T-cell (primary cell): ENCODE measurements around the gene SLC39A11. TPM values are rescaled to one million over a fixed set of nuclear protein-coding genes. Genes with fewer than 3 reads are reported as not detected.
"Not testable (repeated sequence)": the region's sequence is repeated elsewhere in the genome, so short reads cannot be mapped to it uniquely, and the experiment has no call there.

Source experiments
- ATAC-seq, 4 experiments: fragments of 200-7000 bp in 3 of 4; fragments of 150-1000 bp in 1 of 4; cut with Tn5 transposase; replicated peaks in 1 of 4; 1 replicate in 3 of 4; 2 replicates in 1 of 4; pipeline ENCODE4 v1.10.0; 2021; ENCODE audit warnings: moderate library complexity in 3 of 4, mild to moderate bottlenecking in 2 of 4, moderate number of reproducible peaks in 1 of 4
- CTCF ChIA-PET, 2 donors: fragments of 300-600 bp; sonication (Branson Sonifier 250); formaldehyde crosslinking; loops; one replicate each; lab custom pipeline; 2022; ENCODE audit warnings: antibody characterized with exemption in 2 of 2; lab: Charles Lee
- POLR2A ChIA-PET, 2 donors: fragments of 300-600 bp; sonication (Branson Sonifier 250); formaldehyde crosslinking; loops; one replicate each; lab custom pipeline; 2022; ENCODE audit warnings: antibody characterized with exemption in 2 of 2; lab: Charles Lee
- DNase-seq, 35 experiments: peaks; one replicate each; pipeline versions ENCODE4 v3.0.0 to v3.0.0-alpha.2; 2013 to 2023
- H3K27ac ChIP-seq: one replicate; pipeline ENCODE4 v1.5.1; 2013; ENCODE audit warnings: low read length
- H3K27me3 ChIP-seq, 2 experiments: replicated peaks in 1 of 2; 1 replicate in 1 of 2; 2 replicates in 1 of 2; pipeline versions ENCODE4 v1.6.1 to v1.7.0; 2013; ENCODE audit warnings: low read length in 1 of 2, mixed read lengths in 1 of 2; ENCODE audit not compliant: control insufficient read depth in 2 of 2, insufficient read depth in 2 of 2; ENCODE audit errors: extremely low read depth in 1 of 2
- H3K36me3 ChIP-seq, 2 donors: 1 replicate in 1 of 2; 2 replicates in 1 of 2; pipeline versions ENCODE4 v1.6.1 to v1.7.0; 2013; ENCODE audit warnings: low read length in 1 of 2; ENCODE audit not compliant: control insufficient read depth in 2 of 2, insufficient read depth in 1 of 2; ENCODE audit errors: extremely low read depth in 1 of 2
- H3K4me1 ChIP-seq, 2 experiments: 1 replicate in 1 of 2; 2 replicates in 1 of 2; pipeline versions ENCODE4 v1.6.1 to v1.7.0; 2013; ENCODE audit warnings: low read length in 2 of 2, mixed read lengths in 1 of 2; ENCODE audit not compliant: insufficient read depth in 2 of 2, control insufficient read depth in 1 of 2; ENCODE audit errors: extremely low read depth in 1 of 2
- H3K4me3 ChIP-seq, 2 donors: 1 replicate in 1 of 2; 2 replicates in 1 of 2; pipeline versions ENCODE4 v1.5.1 to v1.7.0; 2013; ENCODE audit warnings: mild to moderate bottlenecking in 2 of 2, low read length in 1 of 2, moderate library complexity in 1 of 2; ENCODE audit not compliant: control insufficient read depth in 1 of 2; ENCODE audit errors: extremely low read depth in 1 of 2
- H3K9me3 ChIP-seq: 2 replicates; pipeline ENCODE4 v1.7.0; 2013
- H3K27ac Mint-ChIP-seq, 2 donors: one replicate each; pipeline ENCODE4 v1.8.0; 2020 to 2021; ENCODE audit warnings: mild to moderate bottlenecking in 2 of 2, mixed read lengths in 2 of 2
- H3K27me3 Mint-ChIP-seq, 2 donors: one replicate each; pipeline ENCODE4 v1.8.0; 2021 to 2022; ENCODE audit warnings: mixed read lengths in 2 of 2
- H3K36me3 Mint-ChIP-seq: one replicate; pipeline ENCODE4 v1.8.0; 2021; ENCODE audit warnings: mixed read lengths
- H3K4me1 Mint-ChIP-seq, 3 donors: one replicate each; pipeline ENCODE4 v1.8.0; 2020 to 2022; ENCODE audit warnings: mixed read lengths in 3 of 3, mild to moderate bottlenecking in 1 of 3
- H3K4me3 Mint-ChIP-seq, 3 donors: one replicate each; pipeline ENCODE4 v1.8.0; 2020 to 2022; ENCODE audit warnings: mild to moderate bottlenecking in 3 of 3, mixed read lengths in 3 of 3, moderate library complexity in 3 of 3
- H3K9me3 Mint-ChIP-seq, 3 donors: one replicate each; pipeline ENCODE4 v1.8.0; 2020 to 2022; ENCODE audit warnings: mixed read lengths in 3 of 3
- WGBS: methylation state at CpG from one replicate; pipeline ENCODE4 v1.1.5; 2013; ENCODE audit warnings: missing lambda C conversion rate; ENCODE audit not compliant: insufficient coverage; 5-methylcytosine and 5-hydroxymethylcytosine counted together
- total RNA-seq, 35 experiments: library from RNA in 6 of 35; stranded (reverse) in 6 of 35; fragments of 120-200 nt in 1 of 35; gene quantifications; one replicate each; pipeline versions ENCODE4 v1.2.1 to v1.2.4 and lab custom pipeline; 2013 to 2026

SLC39A11 gene
- total RNA-seq, 5 donors from 2014 or later (not counting 1 experiment from before 2014, with no cell fraction given), result 18.6 to 27.1 (median 23.4) TPM

DNA sequence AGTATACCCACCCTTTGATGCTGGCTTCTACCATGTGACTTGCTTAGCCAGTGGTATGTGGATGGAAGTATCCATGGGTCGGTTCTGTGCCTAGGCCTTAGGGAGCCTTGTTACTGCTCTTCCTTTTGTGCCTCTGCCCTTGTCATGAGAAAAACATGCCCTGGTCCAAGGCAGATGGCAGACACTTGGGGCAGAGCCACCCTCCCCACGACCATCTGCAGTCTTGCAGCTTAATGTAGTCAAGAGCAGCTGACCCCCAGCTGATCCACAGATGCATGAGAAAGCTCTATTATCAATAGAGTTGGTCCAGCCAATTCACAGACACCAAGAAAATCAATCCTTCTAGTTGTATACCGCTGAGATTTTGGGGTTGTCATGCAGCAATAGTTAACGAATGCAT, 95.7 kb downstream of the SLC39A11 start:
- H3K4me3 ChIP-seq, result no peak overlapping the region
- peaks cover 0 to 11% (median 10%) of the 10 kb centered on the region in 3 donors for H3K4me1 Mint-ChIP-seq
- DNase-seq, result no peak
- no peaks in the 10 kb centered on the region for H3K36me3 ChIP-seq
- ATAC-seq, result no peak
- WGBS, result 97% methylated on average over 4 of the region's 4 CpGs
- H3K27ac ChIP-seq, result no peak overlapping the region
- CTCF ChIA-PET, result interaction anchor here in 1 of 2 donors (0.7 kb wide), 2 partner anchors 10 to 774 kb away, joined by 3 read pairs; no protein-coding TSS in a partner anchor
- no peaks in the 10 kb centered on the region for H3K27me3 ChIP-seq
- H3K9me3 Mint-ChIP-seq, result peaks cover 0 to 11% (median 7%) of the 10 kb centered on the region in 3 donors
- H3K36me3 Mint-ChIP-seq, result peaks cover 24% of the 10 kb centered on the region
- no peak overlapping the region for H3K27ac Mint-ChIP-seq
- no peaks in the 10 kb centered on the region for H3K9me3 ChIP-seq
- H3K27me3 Mint-ChIP-seq, result no peaks in the 10 kb centered on the region
- POLR2A ChIA-PET, result no interaction called here
- no peak overlapping the region for H3K4me3 Mint-ChIP-seq
- no peaks in the 10 kb centered on the region for H3K4me1 ChIP-seq

DNA sequence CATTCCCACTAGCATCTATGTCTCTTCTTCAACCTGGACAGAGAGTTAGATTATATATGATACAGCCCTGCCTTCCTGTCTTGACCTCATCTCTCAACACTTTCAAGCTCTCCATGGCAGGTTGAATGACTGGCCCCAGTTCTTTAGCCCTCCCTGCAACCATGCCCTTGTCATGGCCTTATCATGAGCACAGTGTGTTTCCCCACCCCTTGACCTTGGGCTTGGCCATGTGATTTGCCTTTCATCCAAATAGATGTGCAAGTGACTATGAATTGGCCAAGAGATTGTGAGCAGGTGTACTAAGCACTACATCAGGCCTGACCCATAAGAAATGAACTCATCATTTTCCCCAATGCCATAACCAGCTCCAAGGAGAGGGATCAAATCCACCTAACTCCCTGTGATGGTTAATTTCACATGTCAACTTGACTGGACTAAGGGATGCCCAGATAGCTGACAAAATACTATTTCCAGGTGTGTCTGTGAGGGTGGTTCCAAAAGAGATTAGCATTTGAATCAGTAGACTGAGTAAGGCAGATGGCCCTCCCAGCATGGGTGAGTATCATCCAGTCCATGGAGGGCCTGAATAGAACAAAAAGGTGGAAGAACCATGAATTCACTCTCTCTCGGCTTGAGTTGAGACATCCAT, 97.4 kb downstream of the SLC39A11 start:
- no peaks in the 10 kb centered on the region for H3K4me1 ChIP-seq
- peaks cover 0 to 11% (median 7%) of the 10 kb centered on the region in 3 donors for H3K9me3 Mint-ChIP-seq
- no peaks in the 10 kb centered on the region for H3K36me3 ChIP-seq
- no peaks in the 10 kb centered on the region for H3K27me3 Mint-ChIP-seq
- ChIA-PET CTCF (no interaction called here), POLR2A (no interaction called here)
- H3K27me3 ChIP-seq, result no peaks in the 10 kb centered on the region
- no peak for ATAC-seq
- DNase-seq, result no peak
- H3K27ac Mint-ChIP-seq, result no peak overlapping the region
- H3K9me3 ChIP-seq, result no peaks in the 10 kb centered on the region
- no peak overlapping the region for H3K4me3 ChIP-seq
- no CpG with 5 or more reads among the region's 1 CpG for WGBS
- H3K4me1 Mint-ChIP-seq, result peaks cover 0 to 11% (median 10%) of the 10 kb centered on the region in 3 donors
- H3K36me3 Mint-ChIP-seq, result peaks cover 24% of the 10 kb centered on the region
- no peak overlapping the region for H3K4me3 Mint-ChIP-seq
- no peak overlapping the region for H3K27ac ChIP-seq

DNA sequence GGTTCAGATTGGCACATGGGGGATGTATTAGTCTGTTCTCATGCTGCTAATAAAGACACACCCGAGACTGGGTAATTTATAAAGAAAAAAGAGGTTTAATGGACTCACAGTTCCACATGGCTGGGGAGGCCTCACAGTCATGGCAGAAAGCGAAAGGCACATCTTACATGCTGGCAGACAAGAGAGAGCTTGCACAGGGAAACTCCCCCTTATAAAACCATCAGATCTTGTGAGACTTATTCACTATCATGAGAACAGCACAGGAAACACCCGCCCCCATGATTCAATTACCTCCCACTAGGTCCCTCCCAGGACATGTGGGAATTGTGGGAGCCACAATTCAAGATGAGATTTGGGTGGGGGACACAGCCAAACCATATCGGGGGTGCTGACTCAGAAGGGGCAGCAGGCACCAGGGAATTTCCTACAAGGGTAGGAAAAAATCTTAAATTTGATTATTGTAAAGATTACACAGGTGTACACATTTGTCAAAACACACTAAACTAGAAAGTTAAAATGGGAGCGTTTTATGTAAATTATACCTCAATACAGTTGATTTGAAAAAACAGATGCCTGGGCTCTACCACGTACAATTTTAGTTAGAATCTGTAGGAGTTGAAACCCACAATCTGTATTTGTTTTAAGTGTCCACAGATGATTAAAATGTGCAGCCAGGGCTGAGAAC, 99.6 kb downstream of the SLC39A11 start:
- Mint-ChIP-seq H3K4me1 (peaks cover 0 to 11% (median 10%) of the 10 kb centered on the region in 3 donors), H3K36me3 (peaks cover 24% of the 10 kb centered on the region), H3K9me3 (peaks cover 0 to 11% (median 7%) of the 10 kb centered on the region in 3 donors)
- H3K27ac Mint-ChIP-seq, H3K27ac ChIP-seq, H3K4me1 ChIP-seq, H3K4me3 Mint-ChIP-seq, DNase-seq, H3K27me3 ChIP-seq, H3K27me3 Mint-ChIP-seq, H3K9me3 ChIP-seq, H3K36me3 ChIP-seq, ATAC-seq, H3K4me3 ChIP-seq, POLR2A ChIA-PET: not testable (repeated sequence)
- CTCF ChIA-PET, result interaction anchor here in 1 of 2 donors (0.6 kb wide), 2 partner anchors 12 to 300 kb away, joined by 3 to 4 read pairs; no protein-coding TSS in a partner anchor
- no CpG with 5 or more reads among the region's 6 CpGs for WGBS

DNA sequence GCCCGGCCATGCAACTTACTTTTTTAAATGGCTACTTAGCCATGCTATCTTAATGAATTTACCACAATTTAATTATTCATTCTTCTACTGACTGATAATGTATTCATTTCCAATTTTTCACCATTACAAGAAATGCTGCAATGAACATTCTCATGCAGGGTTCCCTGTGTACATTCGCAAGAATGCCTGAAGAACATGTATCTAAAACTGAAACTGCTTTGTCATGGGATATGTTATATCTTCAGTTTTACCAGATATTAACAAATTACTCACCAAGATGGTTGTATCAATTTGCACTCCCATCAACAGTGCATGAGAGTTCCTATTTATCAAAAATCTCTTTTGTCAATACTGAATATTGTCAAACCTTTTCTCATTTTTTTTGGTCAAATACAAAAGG, 100.8 kb downstream of the SLC39A11 start:
- no peaks in the 10 kb centered on the region for H3K27me3 ChIP-seq
- ChIA-PET CTCF (no interaction called here), POLR2A (no interaction called here)
- Mint-ChIP-seq H3K27ac (no peak overlapping the region), H3K4me1 (peaks cover 0 to 12% (median 10%) of the 10 kb centered on the region in 3 donors), H3K36me3 (peaks cover 16% of the 10 kb centered on the region), H3K27me3 (no peaks in the 10 kb centered on the region), H3K9me3 (peaks cover 0 to 11% (median 7%) of the 10 kb centered on the region in 3 donors), H3K4me3 (no peak overlapping the region)
- no peak overlapping the region for H3K27ac ChIP-seq
- 80% methylated on average over 1 of the region's 2 CpGs for WGBS
- ATAC-seq, result no peak
- no peak overlapping the region for H3K4me3 ChIP-seq
- no peak for DNase-seq
- H3K36me3 ChIP-seq, result no peaks in the 10 kb centered on the region
- no peaks in the 10 kb centered on the region for H3K4me1 ChIP-seq
- no peaks in the 10 kb centered on the region for H3K9me3 ChIP-seq

DNA sequence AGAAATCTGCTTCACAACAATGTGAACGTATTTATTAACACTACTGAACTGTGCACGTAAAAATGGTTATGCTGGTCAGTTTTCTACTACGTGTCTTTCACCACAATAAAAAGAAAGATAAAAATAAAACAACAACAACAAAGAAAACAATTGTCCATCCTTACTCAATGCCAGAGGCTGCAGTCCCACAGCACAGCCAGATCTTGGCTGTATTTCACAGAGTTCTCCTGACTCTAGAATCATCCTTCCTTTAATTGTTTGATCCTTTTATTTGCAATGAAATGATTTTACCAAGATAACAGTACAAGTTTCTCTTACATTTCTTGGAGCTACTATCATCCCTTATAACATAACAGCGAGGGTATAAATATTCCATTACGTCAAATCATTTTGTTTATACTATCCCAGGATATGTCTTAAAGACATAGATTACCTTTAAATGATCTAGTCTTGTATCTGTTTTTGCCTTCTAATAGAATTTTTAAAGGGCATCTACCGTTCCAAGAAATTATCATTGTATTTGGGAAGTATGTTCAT, 103.3 kb downstream of the SLC39A11 start:
- Mint-ChIP-seq H3K9me3 (no peaks in the 10 kb centered on the region), H3K4me1 (peaks cover 0 to 14% (median 6%) of the 10 kb centered on the region in 3 donors), H3K36me3 (no peaks in the 10 kb centered on the region), H3K4me3 (no peak overlapping the region), H3K27ac (no peak overlapping the region), H3K27me3 (no peaks in the 10 kb centered on the region)
- peaks cover 0 to 2% of the 10 kb centered on the region in 2 experiments for H3K4me1 ChIP-seq
- no peak overlapping the region for H3K4me3 ChIP-seq
- H3K36me3 ChIP-seq, result no peaks in the 10 kb centered on the region
- no peaks in the 10 kb centered on the region for H3K27me3 ChIP-seq
- H3K27ac ChIP-seq, result no peak overlapping the region
- H3K9me3 ChIP-seq, result no peaks in the 10 kb centered on the region
- ATAC-seq, result no peak
- no peak for DNase-seq
- ChIA-PET POLR2A (no interaction called here), CTCF (no interaction called here)
- 85% methylated on average over 3 of the region's 6 CpGs for WGBS

DNA sequence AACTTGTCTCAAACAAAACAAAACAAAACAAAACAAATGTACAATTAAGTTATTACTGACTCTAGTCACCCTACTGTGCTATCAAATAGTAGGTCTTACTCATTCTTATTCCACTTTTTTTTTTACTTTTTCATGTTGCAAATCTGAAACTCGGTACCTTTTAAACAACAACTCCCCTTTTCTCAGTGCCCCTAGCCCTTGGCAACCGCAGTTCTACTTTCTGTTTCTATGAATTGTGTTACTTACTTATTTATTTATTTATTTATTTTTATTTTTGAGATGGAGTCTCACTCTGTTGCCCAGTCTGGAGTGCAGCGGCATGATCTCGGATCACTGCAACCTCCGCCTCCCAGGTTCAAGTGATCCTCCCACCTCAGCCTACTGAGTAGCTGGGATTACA, 104.0 kb downstream of the SLC39A11 start:
- H3K36me3 Mint-ChIP-seq, result no peaks in the 10 kb centered on the region
- CTCF ChIA-PET, result no interaction called here
- Histone ChIP-seq H3K9me3 (no peaks in the 10 kb centered on the region), H3K36me3 (no peaks in the 10 kb centered on the region), H3K27me3 (no peaks in the 10 kb centered on the region), H3K4me1 (peaks cover 0 to 2% of the 10 kb centered on the region in 2 experiments), H3K4me3 (no peak overlapping the region), H3K27ac (no peak overlapping the region)
- ATAC-seq, result no peak
- peaks cover 0 to 9% (median 6%) of the 10 kb centered on the region in 3 donors for H3K4me1 Mint-ChIP-seq
- no peaks in the 10 kb centered on the region for H3K9me3 Mint-ChIP-seq
- POLR2A ChIA-PET, result no interaction called here
- DNase-seq, result no peak
- no peak overlapping the region for H3K27ac Mint-ChIP-seq
- H3K27me3 Mint-ChIP-seq, result no peaks in the 10 kb centered on the region
- 100% methylated on average over 1 of the region's 5 CpGs for WGBS
- no peak overlapping the region for H3K4me3 Mint-ChIP-seq
